Neural cell (in vitro differentiated cells): ENCODE results near the gene STIM1. TPM values are rescaled to one million over a fixed set of nuclear protein-coding genes. Genes with fewer than 3 reads are reported as not detected.

Experiments
- H2AFZ ChIP-seq: fragments of 200-600, 300-800 bp; sonication (generic), shearing (Covaris generic); 2 replicates; pipeline ENCODE4 v1.6.0; 2014; ENCODE audit warnings: low read depth, mild to moderate bottlenecking, antibody characterized with exemption, low read length, moderate library complexity
- H3F3A ChIP-seq: fragments of 200-600 bp; shearing (Covaris generic); 2 replicates; pipeline ENCODE4 v1.6.1; 2016; ENCODE audit warnings: mild to moderate bottlenecking, moderate library complexity, mixed read lengths, antibody characterized with exemption, low read length; ENCODE audit not compliant: insufficient read depth, poor library complexity, severe bottlenecking
- H3K27ac ChIP-seq: fragments of 200-600, 300-800 bp; sonication (generic), shearing (Covaris generic); 2 replicates; pipeline ENCODE4 v1.5.1; 2014; ENCODE audit warnings: mild to moderate bottlenecking, low read length, moderate library complexity
- H3K27me3 ChIP-seq: fragments of 300-800, 200-600 bp; sonication (generic), shearing (Covaris generic); 2 replicates; pipeline ENCODE4 v1.6.0; 2014; ENCODE audit warnings: mild to moderate bottlenecking, low read depth, low read length, moderate library complexity; ENCODE audit not compliant: insufficient read depth
- H3K36me3 ChIP-seq: fragments of 300-800, 200-600 bp; sonication (generic), shearing (Covaris generic); 2 replicates; pipeline ENCODE4 v1.5.1; 2014; ENCODE audit warnings: mild to moderate bottlenecking, antibody characterized with exemption, low read length, moderate library complexity; ENCODE audit not compliant: insufficient read depth
- H3K4me2 ChIP-seq: fragments of 300-800, 200-600 bp; sonication (generic), shearing (Covaris generic); 2 replicates; pipeline ENCODE4 v1.6.0; 2014; ENCODE audit warnings: mild to moderate bottlenecking, low read length
- H3K4me3 ChIP-seq: fragments of 300-800, 200-600 bp; sonication (generic), shearing (Covaris generic); 2 replicates; pipeline ENCODE4 v1.5.1; 2014; ENCODE audit warnings: mild to moderate bottlenecking, low read length, moderate library complexity
- H3K79me2 ChIP-seq: fragments of 200-600 bp; shearing (Covaris generic); replicated peaks from 2 replicates; pipeline ENCODE4 v1.6.0; 2014; ENCODE audit warnings: mild to moderate bottlenecking, low read length, moderate library complexity; ENCODE audit not compliant: insufficient read depth
- H3K9ac ChIP-seq: fragments of 300-800, 200-600 bp; sonication (generic), shearing (Covaris generic); 2 replicates; pipeline ENCODE4 v1.6.1; 2016; ENCODE audit warnings: mild to moderate bottlenecking, low read length, mixed read lengths
- H3K9me2 ChIP-seq: fragments of 200-600 bp; shearing (Covaris generic); 2 replicates; pipeline ENCODE4 v1.6.1; 2016; ENCODE audit warnings: mild to moderate bottlenecking, low read length, mixed read lengths; ENCODE audit not compliant: insufficient read depth
- H3K9me3 ChIP-seq: fragments of 200-600, 300-800 bp; sonication (generic), shearing (Covaris generic); 2 replicates; pipeline ENCODE4 v1.6.1; 2016; ENCODE audit warnings: mild to moderate bottlenecking, mixed run types, low read length, moderate library complexity, mixed read lengths
- H4K20me1 ChIP-seq: fragments of 200-600 bp; shearing (Covaris generic); 2 replicates; pipeline ENCODE4 v1.6.1; 2016; ENCODE audit warnings: mild to moderate bottlenecking, mixed run types; ENCODE audit not compliant: insufficient read depth
- EP300 ChIP-seq: fragments of 450-650 bp; conservative IDR thresholded peaks from 2 replicates; pipeline ENCODE4 v1.6.1; 2014; ENCODE audit warnings: antibody characterized with exemption, mild to moderate bottlenecking, moderate library complexity; ENCODE audit not compliant: poor library complexity, severe bottlenecking
- EZH2 ChIP-seq: fragments of 200-600, 300-800 bp; shearing (Covaris generic), sonication (generic); IDR thresholded peaks from 2 replicates; pipeline ENCODE4 v1.6.1; 2014; ENCODE audit warnings: antibody characterized with exemption, low read length, borderline replicate concordance, mild to moderate bottlenecking; ENCODE audit not compliant: insufficient read depth, poor library complexity, severe bottlenecking
- MXI1 ChIP-seq: fragments of 450-650 bp; conservative IDR thresholded peaks from 2 replicates; pipeline ENCODE4 v1.6.1; 2014; ENCODE audit warnings: antibody characterized with exemption, mild to moderate bottlenecking; ENCODE audit not compliant: poor library complexity, severe bottlenecking
- POLR2AphosphoS5 ChIP-seq: IDR thresholded peaks from 2 replicates; pipeline ENCODE4 v1.6.1; 2012
- RAD21 ChIP-seq: fragments of 450-650 bp; conservative IDR thresholded peaks from 2 replicates; pipeline ENCODE4 v1.6.1; 2014; ENCODE audit warnings: antibody characterized with exemption, mild to moderate bottlenecking, moderate library complexity
- SMC3 ChIP-seq: fragments of 450-650 bp; conservative IDR thresholded peaks from 2 replicates; pipeline ENCODE4 v1.6.1; 2014; ENCODE audit warnings: antibody characterized with exemption, mild to moderate bottlenecking, moderate library complexity; ENCODE audit not compliant: poor library complexity
- TAF1 ChIP-seq: IDR thresholded peaks from 2 replicates; pipeline ENCODE4 v1.6.1; 2012; ENCODE audit warnings: low read depth
- polyA plus RNA-seq: library from polyadenylated mRNA; depleted of rRNA; stranded (reverse); fragments of >200 nt; gene quantifications from 2 replicates; pipeline ENCODE4 v1.2.3, GENCODE V29; 2014
- TF ChIP-seq, protein P1 (sequence below): IDR thresholded peaks from 2 replicates; pipeline ENCODE4 v1.6.1; 2012; ENCODE audit warnings: borderline replicate concordance
- TF ChIP-seq, protein P2 (sequence below): fragments of 450-650 bp; IDR thresholded peaks from 2 replicates; pipeline ENCODE4 v1.5.1; 2014; ENCODE audit warnings: antibody characterized with exemption, mild to moderate bottlenecking, moderate library complexity; ENCODE audit not compliant: poor library complexity, severe bottlenecking

The STIM1 gene
- polyA plus RNA-seq, 1 donor from 2014 or later = 14.5 TPM

DNA sequence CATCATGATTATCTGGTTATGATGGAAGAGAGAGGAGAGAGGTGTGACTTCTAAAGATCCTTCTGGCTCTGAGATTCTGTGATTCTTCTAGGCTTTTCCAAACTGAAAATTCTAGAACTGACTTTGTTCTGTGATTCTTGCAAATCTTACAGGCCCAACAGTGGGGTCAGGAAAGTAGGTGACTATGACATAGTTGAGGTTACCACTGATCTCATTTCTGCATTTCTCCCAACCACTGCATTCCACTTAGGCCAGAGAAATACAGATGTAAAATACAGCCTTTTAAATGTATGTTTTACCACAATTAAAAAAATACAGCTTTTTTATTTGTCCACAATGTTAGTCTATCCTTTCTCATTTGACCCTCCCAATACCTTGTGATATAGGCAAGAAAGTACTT, 83.7 kb downstream of the STIM1 start:
- H3K36me3 ChIP-seq = no peaks in the 10 kb centered on the region
- no peaks in the 10 kb centered on the region for H4K20me1 ChIP-seq
- H2AFZ ChIP-seq = no peak overlapping the region
- no peaks in the 10 kb centered on the region for H3K27me3 ChIP-seq
- H3K4me2 ChIP-seq = no peak overlapping the region
- no peak overlapping the region for H3K27ac ChIP-seq
- TF ChIP-seq RAD21 (no peak), MXI1 (no peak), POLR2AphosphoS5 (no peak), SMC3 (no peak), EP300 (no peak), TAF1 (no peak), EZH2 (no peak)
- TF ChIP-seq, protein P1, sequence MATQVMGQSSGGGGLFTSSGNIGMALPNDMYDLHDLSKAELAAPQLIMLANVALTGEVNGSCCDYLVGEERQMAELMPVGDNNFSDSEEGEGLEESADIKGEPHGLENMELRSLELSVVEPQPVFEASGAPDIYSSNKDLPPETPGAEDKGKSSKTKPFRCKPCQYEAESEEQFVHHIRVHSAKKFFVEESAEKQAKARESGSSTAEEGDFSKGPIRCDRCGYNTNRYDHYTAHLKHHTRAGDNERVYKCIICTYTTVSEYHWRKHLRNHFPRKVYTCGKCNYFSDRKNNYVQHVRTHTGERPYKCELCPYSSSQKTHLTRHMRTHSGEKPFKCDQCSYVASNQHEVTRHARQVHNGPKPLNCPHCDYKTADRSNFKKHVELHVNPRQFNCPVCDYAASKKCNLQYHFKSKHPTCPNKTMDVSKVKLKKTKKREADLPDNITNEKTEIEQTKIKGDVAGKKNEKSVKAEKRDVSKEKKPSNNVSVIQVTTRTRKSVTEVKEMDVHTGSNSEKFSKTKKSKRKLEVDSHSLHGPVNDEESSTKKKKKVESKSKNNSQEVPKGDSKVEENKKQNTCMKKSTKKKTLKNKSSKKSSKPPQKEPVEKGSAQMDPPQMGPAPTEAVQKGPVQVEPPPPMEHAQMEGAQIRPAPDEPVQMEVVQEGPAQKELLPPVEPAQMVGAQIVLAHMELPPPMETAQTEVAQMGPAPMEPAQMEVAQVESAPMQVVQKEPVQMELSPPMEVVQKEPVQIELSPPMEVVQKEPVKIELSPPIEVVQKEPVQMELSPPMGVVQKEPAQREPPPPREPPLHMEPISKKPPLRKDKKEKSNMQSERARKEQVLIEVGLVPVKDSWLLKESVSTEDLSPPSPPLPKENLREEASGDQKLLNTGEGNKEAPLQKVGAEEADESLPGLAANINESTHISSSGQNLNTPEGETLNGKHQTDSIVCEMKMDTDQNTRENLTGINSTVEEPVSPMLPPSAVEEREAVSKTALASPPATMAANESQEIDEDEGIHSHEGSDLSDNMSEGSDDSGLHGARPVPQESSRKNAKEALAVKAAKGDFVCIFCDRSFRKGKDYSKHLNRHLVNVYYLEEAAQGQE = no peak
- TF ChIP-seq, protein P2, sequence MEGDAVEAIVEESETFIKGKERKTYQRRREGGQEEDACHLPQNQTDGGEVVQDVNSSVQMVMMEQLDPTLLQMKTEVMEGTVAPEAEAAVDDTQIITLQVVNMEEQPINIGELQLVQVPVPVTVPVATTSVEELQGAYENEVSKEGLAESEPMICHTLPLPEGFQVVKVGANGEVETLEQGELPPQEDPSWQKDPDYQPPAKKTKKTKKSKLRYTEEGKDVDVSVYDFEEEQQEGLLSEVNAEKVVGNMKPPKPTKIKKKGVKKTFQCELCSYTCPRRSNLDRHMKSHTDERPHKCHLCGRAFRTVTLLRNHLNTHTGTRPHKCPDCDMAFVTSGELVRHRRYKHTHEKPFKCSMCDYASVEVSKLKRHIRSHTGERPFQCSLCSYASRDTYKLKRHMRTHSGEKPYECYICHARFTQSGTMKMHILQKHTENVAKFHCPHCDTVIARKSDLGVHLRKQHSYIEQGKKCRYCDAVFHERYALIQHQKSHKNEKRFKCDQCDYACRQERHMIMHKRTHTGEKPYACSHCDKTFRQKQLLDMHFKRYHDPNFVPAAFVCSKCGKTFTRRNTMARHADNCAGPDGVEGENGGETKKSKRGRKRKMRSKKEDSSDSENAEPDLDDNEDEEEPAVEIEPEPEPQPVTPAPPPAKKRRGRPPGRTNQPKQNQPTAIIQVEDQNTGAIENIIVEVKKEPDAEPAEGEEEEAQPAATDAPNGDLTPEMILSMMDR = no peak
- H3K9me2 ChIP-seq = no peaks in the 10 kb centered on the region
- H3F3A ChIP-seq = no peaks in the 10 kb centered on the region
- no peaks in the 10 kb centered on the region for H3K9me3 ChIP-seq
- no peaks in the 10 kb centered on the region for H3K79me2 ChIP-seq
- H3K9ac ChIP-seq = no peak overlapping the region
- H3K4me3 ChIP-seq = no peak overlapping the region

DNA sequence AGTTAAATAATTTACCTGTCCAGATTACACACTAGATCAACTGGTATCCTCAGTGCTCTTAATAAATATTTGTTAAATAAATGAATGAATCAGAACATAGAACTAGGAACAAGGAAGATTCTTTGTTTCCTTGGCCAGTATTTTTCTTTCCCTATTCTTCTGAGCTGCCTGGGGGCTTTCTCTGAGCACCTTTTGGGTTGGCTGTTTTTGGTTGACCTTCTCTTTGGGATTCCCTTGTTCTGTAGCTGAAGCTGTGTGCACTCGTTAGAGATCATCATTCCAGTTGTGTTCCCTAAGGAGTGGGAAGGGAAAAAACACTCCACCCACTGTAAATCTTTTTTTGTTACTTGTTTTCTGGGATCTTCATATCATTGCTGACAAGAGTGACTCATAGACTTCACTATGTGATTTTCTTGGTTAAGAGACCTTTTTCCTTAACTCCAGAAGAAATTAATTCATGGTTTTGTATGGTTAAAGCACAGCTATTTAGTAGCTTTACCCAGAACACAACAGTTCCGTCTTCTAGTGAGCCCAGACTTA, 84.3 kb downstream of the STIM1 start:
- TF ChIP-seq MXI1 (no peak), EP300 (no peak), RAD21 (no peak), POLR2AphosphoS5 (no peak), TAF1 (no peak)
- TF ChIP-seq, protein P1 = no peak
- H3K27me3 ChIP-seq = no peaks in the 10 kb centered on the region
- no peak overlapping the region for H3K4me2 ChIP-seq
- no peak overlapping the region for H3K9ac ChIP-seq
- H3K36me3 ChIP-seq = no peaks in the 10 kb centered on the region
- H3K79me2 ChIP-seq = no peaks in the 10 kb centered on the region
- no peak overlapping the region for H2AFZ ChIP-seq
- H3K4me3 ChIP-seq = no peak overlapping the region
- H3K9me2 ChIP-seq = no peaks in the 10 kb centered on the region
- no peaks in the 10 kb centered on the region for H3K9me3 ChIP-seq
- no peak overlapping the region for H3K27ac ChIP-seq
- no peaks in the 10 kb centered on the region for H4K20me1 ChIP-seq
- no peaks in the 10 kb centered on the region for H3F3A ChIP-seq
